ENCODE results near the gene BICC1.

DNA sequence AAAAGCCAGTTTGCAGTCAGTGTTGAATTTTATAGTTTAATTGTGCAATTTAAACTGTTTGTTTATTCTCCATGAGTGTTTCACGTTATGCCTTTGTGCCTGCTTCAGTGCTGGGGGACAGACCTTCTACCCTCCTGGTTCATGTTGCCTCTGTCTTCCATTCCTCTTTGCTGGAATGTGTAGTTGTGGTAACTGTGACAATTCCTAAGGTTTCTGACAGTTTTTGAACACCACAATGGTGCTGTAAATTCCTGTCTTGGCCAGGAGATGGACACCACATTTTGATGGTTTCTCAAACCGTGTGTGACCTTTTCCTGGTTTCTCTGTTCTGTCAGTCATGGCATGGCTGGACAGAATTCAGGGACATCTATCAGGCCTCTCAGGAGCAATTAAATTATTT lies 201.7 kb downstream of the BICC1 start:
- TF ChIP-seq CTCF (conservative IDR thresholded peaks at IDR 0.05; ENCODE audit: low read length) (no peak), EZH2phosphoT487 (IDR thresholded peaks at IDR 0.05; ENCODE audit: borderline replicate concordance) (no peak)
